Liver (tissue), 9 donors: ENCODE results near the gene ACTR6. TPM values are rescaled to one million over a fixed set of nuclear protein-coding genes. Genes with fewer than 3 reads are reported as not detected.
"Not testable (repeated sequence)": the region's sequence is repeated elsewhere in the genome, so short reads cannot be mapped to it uniquely, and the experiment has no call there.

ENCODE experiments used
- DNase-seq: peaks from one replicate; pipeline ENCODE4 v3.0.0-alpha.2; 2017; ENCODE audit warnings: low spot score
- H3K27ac ChIP-seq, 2 donors: one replicate each; pipeline ENCODE4 v1.7.0; 2013; ENCODE audit warnings: inconsistent platforms in 2 of 2, low read length in 2 of 2, control low read depth in 1 of 2, low read depth in 1 of 2, mild to moderate bottlenecking in 1 of 2
- H3K27me3 ChIP-seq, 4 donors: one replicate each; pipeline versions ENCODE4 v1.6.1 to v1.7.0; 2013; ENCODE audit warnings: low read length in 3 of 4, inconsistent platforms in 1 of 4, mild to moderate bottlenecking in 1 of 4, moderate library complexity in 1 of 4; ENCODE audit not compliant: control insufficient read depth in 4 of 4, insufficient read depth in 4 of 4
- H3K36me3 ChIP-seq, 4 donors: one replicate each; pipeline versions ENCODE4 v1.6.1 to v1.7.0; 2013; ENCODE audit warnings: low read length in 3 of 4, mild to moderate bottlenecking in 3 of 4, low read depth in 1 of 4, moderate library complexity in 1 of 4; ENCODE audit not compliant: control insufficient read depth in 4 of 4, insufficient read depth in 3 of 4
- H3K4me1 ChIP-seq, 4 donors: one replicate each; pipeline versions ENCODE4 v1.6.1 to v1.7.0; 2013; ENCODE audit warnings: low read length in 3 of 4, mild to moderate bottlenecking in 3 of 4, moderate library complexity in 1 of 4; ENCODE audit not compliant: control insufficient read depth in 4 of 4, insufficient read depth in 4 of 4
- H3K4me3 ChIP-seq, 3 donors: one replicate each; pipeline versions ENCODE4 v1.6.1 to v1.7.0; 2013; ENCODE audit warnings: low read length in 3 of 3, control low read depth in 1 of 3, low read depth in 1 of 3, mild to moderate bottlenecking in 1 of 3
- H3K9ac ChIP-seq, 2 donors: one replicate each; pipeline ENCODE4 v1.7.0; 2013; ENCODE audit warnings: low read length in 2 of 2, mild to moderate bottlenecking in 2 of 2, moderate library complexity in 2 of 2, control low read depth in 1 of 2, low read depth in 1 of 2
- H3K9me3 ChIP-seq, 4 donors: one replicate each; pipeline versions ENCODE4 v1.6.1 to v1.7.0; 2013; ENCODE audit warnings: low read length in 3 of 4; ENCODE audit not compliant: control insufficient read depth in 4 of 4
- CTCF ChIP-seq: fragments of 150-350 bp; IDR thresholded peaks from 2 replicates; pipeline ENCODE4 v1.5.1; 2017; ENCODE audit warnings: improper control_type of control experiment, low read depth, low read length; ENCODE audit not compliant: missing input control
- EGR1 ChIP-seq, 2 donors: IDR thresholded peaks; 2 replicates each; pipeline ENCODE4 v1.6.1; 2016 to 2018; ENCODE audit warnings: antibody characterized with exemption in 2 of 2, low read depth in 2 of 2
- FOXA1 ChIP-seq: IDR thresholded peaks from 2 replicates; pipeline ENCODE4 v1.6.1; 2016; ENCODE audit warnings: antibody characterized with exemption
- FOXA2 ChIP-seq: IDR thresholded peaks from 2 replicates; pipeline ENCODE4 v1.6.1; 2016; ENCODE audit warnings: antibody characterized with exemption
- GABPA ChIP-seq, 2 donors: IDR thresholded peaks in 1 of 2; conservative IDR thresholded peaks in 1 of 2; 2 replicates each; pipeline ENCODE4 v1.6.1; 2016; ENCODE audit warnings: antibody characterized with exemption in 2 of 2, mild to moderate bottlenecking in 1 of 2, moderate library complexity in 1 of 2
- HNF4A ChIP-seq, 2 donors: conservative IDR thresholded peaks; 2 replicates each; pipeline ENCODE4 v1.6.1; 2016; ENCODE audit warnings: antibody characterized with exemption in 2 of 2, mild to moderate bottlenecking in 2 of 2
- HNF4G ChIP-seq: IDR thresholded peaks from 2 replicates; pipeline ENCODE4 v1.6.1; 2016; ENCODE audit warnings: antibody characterized with exemption
- JUND ChIP-seq, 2 donors: IDR thresholded peaks; 2 replicates each; pipeline ENCODE4 v1.6.1; 2016; ENCODE audit warnings: antibody characterized with exemption in 2 of 2
- MAX ChIP-seq: IDR thresholded peaks from 2 replicates; pipeline ENCODE4 v1.6.1; 2016; ENCODE audit warnings: antibody characterized with exemption
- NR2F2 ChIP-seq: IDR thresholded peaks from 2 replicates; pipeline ENCODE4 v1.6.1; 2016; ENCODE audit warnings: antibody characterized with exemption
- RAD21 ChIP-seq, 2 donors: IDR thresholded peaks; 2 replicates each; pipeline ENCODE4 v1.6.1; 2016; ENCODE audit warnings: antibody characterized with exemption in 2 of 2, mild to moderate bottlenecking in 2 of 2
- REST ChIP-seq: IDR thresholded peaks from 2 replicates; pipeline ENCODE4 v1.6.1; 2016; ENCODE audit warnings: antibody characterized with exemption, mild to moderate bottlenecking
- RXRA ChIP-seq, 2 donors: IDR thresholded peaks; 2 replicates each; pipeline ENCODE4 v1.6.1; 2017 to 2018; ENCODE audit warnings: antibody characterized with exemption in 2 of 2, mild to moderate bottlenecking in 1 of 2
- SP1 ChIP-seq: IDR thresholded peaks from 2 replicates; pipeline ENCODE4 v1.6.1; 2018; ENCODE audit warnings: antibody characterized with exemption, mild to moderate bottlenecking
- TAF1 ChIP-seq: conservative IDR thresholded peaks from 2 replicates; pipeline ENCODE4 v1.6.1; 2016; ENCODE audit warnings: antibody characterized with exemption, mild to moderate bottlenecking
- YY1 ChIP-seq: IDR thresholded peaks from 2 replicates; pipeline ENCODE4 v1.6.1; 2016; ENCODE audit warnings: antibody characterized with exemption, mild to moderate bottlenecking
- ZBTB33 ChIP-seq: IDR thresholded peaks from 2 replicates; pipeline ENCODE4 v1.6.1; 2016; ENCODE audit warnings: antibody characterized with exemption
- WGBS: extraction: QIAGEN DNeasy Blood & Tissue Kit; methylation state at CpG from one replicate; pipeline ENCODE4 v1.1.7; 2013; 5-methylcytosine and 5-hydroxymethylcytosine counted together
- polyA plus RNA-seq, 2 donors: library from polyadenylated mRNA; stranded (reverse) in 1 of 2; unstranded in 1 of 2; fragments of 200-250 nt in 1 of 2; fragments of >200 nt in 1 of 2; fragmentation: Nextera tagmentation in 1 of 2; extraction: Ambion mirVana in 1 of 2; gene quantifications; one replicate each; pipeline versions ENCODE4 v1.2.1 to v1.2.3, GENCODE V29; 2013 to 2015
- total RNA-seq, 2 donors: library from RNA; depleted of rRNA; stranded (reverse); fragments of >200 nt; gene quantifications; one replicate each; pipeline ENCODE4 v1.2.3, GENCODE V29; 2014
- donor health status: healthy.
- donor health status: healthy.
- donor health status: healthy.
- donor health status: healthy.
- donor health status: healthy.

ACTR6 gene
- total and polyA plus RNA-seq, 4 donors = 6.9 to 9.7 (median 8.7) TPM

- Histone ChIP-seq H3K36me3 (peaks cover 0 to 3% (median under 1%) of the 10 kb centered on the region in 4 donors), H3K27me3 (no peaks in the 10 kb centered on the region), H3K4me3 (no peak overlapping the region), H3K9me3 (no peaks in the 10 kb centered on the region), H3K4me1 (no peaks in the 10 kb centered on the region), H3K9ac (no peak overlapping the region), H3K27ac (no peak overlapping the region)
- TF ChIP-seq RXRA (IDR thresholded peaks at IDR 0.05) (no peak), NR2F2 (no peak), JUND (IDR thresholded peaks at IDR 0.05) (no peak), TAF1 (no peak), REST (no peak), MAX (no peak), GABPA (IDR thresholded peaks at IDR 0.05 in 1 of 2, conservative IDR thresholded peaks at IDR 0.05 in 1 of 2) (no peak), HNF4A (conservative IDR thresholded peaks at IDR 0.05) (no peak), FOXA2 (no peak)
- no peak for DNase-seq
Measured at GRCh38 chr12:100171248-100171647, 29.4 kb upstream of the ACTR6 start.

GRCh38 chr12:100173111-100173510 is 27.5 kb upstream of the ACTR6 start:
- Histone ChIP-seq H3K4me3 (no peak overlapping the region), H3K36me3 (peaks cover 0 to 3% (median 0%) of the 10 kb centered on the region in 4 donors), H3K27ac (no peak overlapping the region), H3K9me3 (no peaks in the 10 kb centered on the region), H3K27me3 (no peaks in the 10 kb centered on the region), H3K9ac (no peak overlapping the region), H3K4me1 (no peaks in the 10 kb centered on the region)
- WGBS = 98% methylated on average over 6 of the region's 6 CpGs
- DNase-seq = no peak
- TF ChIP-seq RXRA (IDR thresholded peaks at IDR 0.05) = no peak

- no peak for DNase-seq
- H3K4me1 ChIP-seq = no peaks in the 10 kb centered on the region
- TF ChIP-seq TAF1 (no peak), RXRA (IDR thresholded peaks at IDR 0.05) (no peak), FOXA2 (no peak), JUND (IDR thresholded peaks at IDR 0.05) (no peak), NR2F2 (no peak), CTCF (no peak), HNF4G (no peak), SP1 (no peak), YY1 (no peak), MAX (no peak), ZBTB33 (no peak), RAD21 (IDR thresholded peaks at IDR 0.05) (no peak), FOXA1 (no peak), GABPA (IDR thresholded peaks at IDR 0.05 in 1 of 2, conservative IDR thresholded peaks at IDR 0.05 in 1 of 2) (no peak), EGR1 (IDR thresholded peaks at IDR 0.05; ENCODE audit: low read depth in 2 of 2) (no peak), HNF4A (conservative IDR thresholded peaks at IDR 0.05) (no peak)
- no peaks in the 10 kb centered on the region for H3K9me3 ChIP-seq
- H3K27me3 ChIP-seq = no peaks in the 10 kb centered on the region
- no peak overlapping the region for H3K9ac ChIP-seq
- peaks cover 0 to 3% (median 0%) of the 10 kb centered on the region in 4 donors for H3K36me3 ChIP-seq
- H3K27ac ChIP-seq = no peak overlapping the region
- no peak overlapping the region for H3K4me3 ChIP-seq
Measured at GRCh38 chr12:100174495-100174894, 26.1 kb upstream of the ACTR6 start.

- H3K9ac ChIP-seq, H3K27me3 ChIP-seq, H3K9me3 ChIP-seq, H3K36me3 ChIP-seq, H3K4me1 ChIP-seq, H3K27ac ChIP-seq, DNase-seq, H3K4me3 ChIP-seq: not testable (repeated sequence)
- 97% methylated on average over 8 of the region's 8 CpGs for WGBS
Measured at GRCh38 chr12:100176493-100176892, 24.1 kb upstream of the ACTR6 start.
